ENCODE data around the gene SYTL3. TPM values are rescaled to one million over a fixed set of nuclear protein-coding genes. Genes with fewer than 3 reads are reported as not detected.
A peak's percentile ranks its signal among the peaks of the same experiment; 100 is the strongest.

Gene SYTL3
- total RNA-seq, 1 experiment from 2014 or later = 0.65 TPM

GRCh38 chr6:158774717-158775449, 125.0 kb downstream of the SYTL3 start:
- no peak for TF ChIP-seq CTCF (IDR thresholded peaks at IDR 0.05; ENCODE audit: unreplicated experiment)
- DNase-seq (ENCODE audit: unreplicated experiment) = no peak
- POLR2A ChIA-PET = no interaction called here
- CTCF ChIA-PET = interaction anchor here (0.6 to 0.8 kb wide), 4 partner anchors 22 to 85 kb away, joined by 3 read pairs; no protein-coding TSS in a partner anchor
- no peaks in the 10 kb centered on the region for H3K9me3 Mint-ChIP-seq (ENCODE audit: unreplicated experiment)
- H3K4me1 Mint-ChIP-seq (ENCODE audit: insufficient read depth, unreplicated experiment) = peaks cover 23% of the 10 kb centered on the region
- BruUV-seq (replicated peaks) = no TSS peak
- peaks cover 99% of the 10 kb centered on the region for H3K36me3 Mint-ChIP-seq (ENCODE audit: insufficient read depth, unreplicated experiment)
- intact Hi-C loops (cut with micrococcal nuclease) = no loop called here
- no peak overlapping the region for H3K4me3 Mint-ChIP-seq (ENCODE audit: unreplicated experiment)
- H3K27me3 Mint-ChIP-seq (ENCODE audit: insufficient read depth, unreplicated experiment) = no peaks in the 10 kb centered on the region
- no peak overlapping the region for H3K27ac Mint-ChIP-seq (ENCODE audit: low read depth, unreplicated experiment)

GRCh38 chr6:158775832-158776231, 126.0 kb downstream of the SYTL3 start:
- H3K4me3 Mint-ChIP-seq (ENCODE audit: unreplicated experiment) = no peak overlapping the region
- H3K36me3 Mint-ChIP-seq (ENCODE audit: insufficient read depth, unreplicated experiment) = peaks cover 99% of the 10 kb centered on the region
- H3K27me3 Mint-ChIP-seq (ENCODE audit: insufficient read depth, unreplicated experiment) = no peaks in the 10 kb centered on the region
- BruUV-seq (replicated peaks) = no TSS peak
- intact Hi-C loops (cut with micrococcal nuclease) = no loop called here
- no peaks in the 10 kb centered on the region for H3K9me3 Mint-ChIP-seq (ENCODE audit: unreplicated experiment)
- peaks cover 23% of the 10 kb centered on the region for H3K4me1 Mint-ChIP-seq (ENCODE audit: insufficient read depth, unreplicated experiment)
- TF ChIP-seq CTCF (IDR thresholded peaks at IDR 0.05; ENCODE audit: unreplicated experiment) = no peak
- POLR2A ChIA-PET = no interaction called here
- no peak overlapping the region for H3K27ac Mint-ChIP-seq (ENCODE audit: low read depth, unreplicated experiment)
- CTCF ChIA-PET = interaction anchor here (0.7 kb wide), 2 partner anchors 71 to 86 kb away, joined by 3 read pairs; no protein-coding TSS in a partner anchor
- DNase-seq (ENCODE audit: unreplicated experiment) = no peak

- peak overlapping the region; percentile 57 for H3K27ac Mint-ChIP-seq (ENCODE audit: low read depth, unreplicated experiment)
Observed at GRCh38 chr6:158776737-158777136, 126.9 kb downstream of the SYTL3 start.

More at GRCh38 chr6:158776737-158777136, 126.9 kb downstream of the SYTL3 start:
- no peaks in the 10 kb centered on the region for H3K27me3 Mint-ChIP-seq (ENCODE audit: insufficient read depth, unreplicated experiment)
- H3K36me3 Mint-ChIP-seq (ENCODE audit: insufficient read depth, unreplicated experiment) = peaks cover 99% of the 10 kb centered on the region
- no TSS peak for BruUV-seq (replicated peaks)
- intact Hi-C loops (cut with micrococcal nuclease) = no loop called here
- DNase-seq (ENCODE audit: unreplicated experiment) = no peak
- no peak for TF ChIP-seq CTCF (IDR thresholded peaks at IDR 0.05; ENCODE audit: unreplicated experiment)
- no peak overlapping the region for H3K4me3 Mint-ChIP-seq (ENCODE audit: unreplicated experiment)
- POLR2A ChIA-PET = no interaction called here
- CTCF ChIA-PET = interaction anchor here (0.6 to 1.2 kb wide), 2 partner anchors 72 to 907 kb away, joined by 3 to 4 read pairs; no protein-coding TSS in a partner anchor
- H3K9me3 Mint-ChIP-seq (ENCODE audit: unreplicated experiment) = no peaks in the 10 kb centered on the region
- H3K4me1 Mint-ChIP-seq (ENCODE audit: insufficient read depth, unreplicated experiment) = peaks cover 23% of the 10 kb centered on the region

All from MCF 10A (cell line).